NB4 (cell line): ENCODE results near the gene NFIB.

Experiments
- CTCF ChIP-seq: IDR thresholded peaks from one replicate; pipeline ENCODE4 v1.5.1; 2012; ENCODE audit warnings: low read depth, low read length
- MAX ChIP-seq: IDR thresholded peaks from 2 replicates; pipeline ENCODE4 v1.6.1; 2011; ENCODE audit warnings: low read depth, low read length
- MYC ChIP-seq: IDR thresholded peaks from 2 replicates; pipeline ENCODE4 v1.6.1; 2011; ENCODE audit warnings: low read depth, low read length
- POLR2A ChIP-seq: IDR thresholded peaks from 2 replicates; pipeline ENCODE4 v1.6.1; 2011; ENCODE audit warnings: mild to moderate bottlenecking; ENCODE audit not compliant: insufficient read length; ENCODE audit errors: extremely low read depth

- TF ChIP-seq MYC = no peak
- TF ChIP-seq CTCF = no peak
- TF ChIP-seq POLR2A = no peak
- TF ChIP-seq MAX = no peak
Observed at GRCh38 chr9:14210428-14210827, 103.5 kb downstream of the NFIB start.
